ENCODE results near the gene CUL9. TPM values are rescaled to one million over a fixed set of nuclear protein-coding genes. Genes with fewer than 3 reads are reported as not detected.
A peak's percentile ranks its signal among the peaks of the same experiment; 100 is the strongest.

Gene CUL9
- total RNA-seq, 4 donors from 2014 or later: 26.2 to 50.9 (median 32.5) TPM

GRCh38 chr6:43178150-43178549 lies 3.8 kb upstream of the CUL9 start:
- 81 to 85% methylated on average over 4 to 11 of the region's 12 CpGs for WGBS, 2 donors
- TF ChIP-seq POLR2A (IDR thresholded peaks at IDR 0.05): no peak
- TF ChIP-seq CTCF (IDR thresholded peaks at IDR 0.05): no peak
- Histone ChIP-seq H3K9me3 (no peaks in the 10 kb centered on the region), H3K27ac (no peak overlapping the region), H3K4me3 (no peak overlapping the region), H3K4me1 (peaks cover 19 to 52% (median 31%) of the 10 kb centered on the region in 3 donors), H3K27me3 (no peaks in the 10 kb centered on the region), H3K36me3 (peaks cover 8 to 61% (median 27%) of the 10 kb centered on the region in 3 donors)
- DNase-seq: no peak
- intact Hi-C loops (cut with DNase I): no loop called here

- Histone ChIP-seq H3K36me3 (peaks cover 8 to 63% (median 27%) of the 10 kb centered on the region in 3 donors), H3K9me3 (no peaks in the 10 kb centered on the region), H3K27me3 (no peaks in the 10 kb centered on the region), H3K4me1 (peaks cover 9 to 52% (median 28%) of the 10 kb centered on the region in 3 donors), H3K27ac (peak overlapping the region in 1 of 4 donors; percentile 22), H3K4me3 (no peak overlapping the region)
- DNase-seq: no peak
- TF ChIP-seq POLR2A (IDR thresholded peaks at IDR 0.05) (no peak), CTCF (IDR thresholded peaks at IDR 0.05) (no peak)
- 91 to 92% methylated on average over 12 to 18 of the region's 20 CpGs for WGBS, 2 donors
- intact Hi-C loops (cut with DNase I): no loop called here
Observed at GRCh38 chr6:43178951-43179830, 2.8 kb upstream of the CUL9 start.

- Histone ChIP-seq H3K9me3 (no peaks in the 10 kb centered on the region), H3K27me3 (no peaks in the 10 kb centered on the region), H3K4me1 (peaks cover 2 to 53% (median 29%) of the 10 kb centered on the region in 3 donors), H3K36me3 (peaks cover 8 to 68% (median 27%) of the 10 kb centered on the region in 3 donors), H3K4me3 (no peak overlapping the region), H3K27ac (peak overlapping the region in 1 of 4 donors; percentile 87)
- TF ChIP-seq CTCF (IDR thresholded peaks at IDR 0.05): no peak
- TF ChIP-seq POLR2A (IDR thresholded peaks at IDR 0.05): no peak
- intact Hi-C loops (cut with DNase I): no loop called here
- DNase-seq: no peak
- WGBS, 2 donors: 82% methylated on average over 3 of the region's 7 CpGs; no CpG with 5 or more reads in 1 of the 2 donors
Observed at GRCh38 chr6:43180058-43180457, 1.9 kb upstream of the CUL9 start.

- Histone ChIP-seq H3K27ac (peak overlapping the region in 3 of 4 donors; percentile 35 to 92 (median 87)), H3K27me3 (no peaks in the 10 kb centered on the region), H3K9me3 (no peaks in the 10 kb centered on the region), H3K36me3 (peaks cover 8 to 67% (median 22%) of the 10 kb centered on the region in 3 donors), H3K4me3 (no peak overlapping the region), H3K4me1 (peaks cover 0 to 53% (median 25%) of the 10 kb centered on the region in 3 donors)
- no peak for DNase-seq
- intact Hi-C loops (cut with DNase I): no loop called here
- WGBS, 2 donors: 61 to 63% methylated on average over 5 of the region's 5 CpGs
- no peak for TF ChIP-seq POLR2A (IDR thresholded peaks at IDR 0.05)
- no peak for TF ChIP-seq CTCF (IDR thresholded peaks at IDR 0.05)
Observed at GRCh38 chr6:43180985-43181384, 1.0 kb upstream of the CUL9 start.

GRCh38 chr6:43181621-43181941 lies 415 bp upstream of the CUL9 start:
- intact Hi-C loops (cut with DNase I): no loop called here
- Histone ChIP-seq H3K36me3 (peaks cover 8 to 67% (median 20%) of the 10 kb centered on the region in 3 donors), H3K27ac (peak overlapping the region; percentile 72 to 92 (median 88)), H3K27me3 (no peaks in the 10 kb centered on the region), H3K9me3 (no peaks in the 10 kb centered on the region), H3K4me3 (peak overlapping the region; percentile 53 to 87 (median 80)), H3K4me1 (peaks cover 0 to 53% (median 31%) of the 10 kb centered on the region in 3 donors)
- 37 to 52% methylated on average over 8 to 9 of the region's 9 CpGs for WGBS, 2 donors
- DNase-seq: no peak
- no peak for TF ChIP-seq CTCF (IDR thresholded peaks at IDR 0.05)
- no peak for TF ChIP-seq POLR2A (IDR thresholded peaks at IDR 0.05)

Measured in esophagus squamous epithelium (tissue), 5 donors.